NCI-H1105 (cell line): ENCODE data around the gene LRRC37A.
"Not testable (repeated sequence)": the region's sequence is repeated elsewhere in the genome, so short reads cannot be mapped to it uniquely, and the experiment has no call there.

ENCODE experiments used
- DNase-seq: peaks from one replicate; lab custom pipeline; 2025; lab: John Stamatoyannopoulos, UW

Gene LRRC37A

DNA sequence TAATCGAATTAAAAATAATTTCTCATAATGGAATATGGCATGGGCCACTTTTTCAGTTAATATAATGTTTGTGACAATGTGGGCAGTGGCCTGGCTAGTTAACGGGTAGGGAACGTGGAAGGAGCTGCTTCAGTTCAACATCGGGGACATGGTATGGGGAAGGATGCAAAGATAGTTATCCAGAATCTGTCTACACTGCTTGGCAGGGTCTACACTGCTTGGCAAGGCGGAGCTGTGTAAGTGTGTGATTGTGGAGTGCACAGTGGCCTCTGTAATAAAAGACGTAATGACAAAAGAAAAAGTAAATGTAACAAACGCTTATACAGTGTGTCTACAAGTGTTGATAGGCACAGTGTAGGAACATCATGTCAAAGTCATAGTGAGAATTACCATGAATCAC is 7.3 kb upstream of the LRRC37A start:
- DNase-seq: not testable (repeated sequence)

DNA sequence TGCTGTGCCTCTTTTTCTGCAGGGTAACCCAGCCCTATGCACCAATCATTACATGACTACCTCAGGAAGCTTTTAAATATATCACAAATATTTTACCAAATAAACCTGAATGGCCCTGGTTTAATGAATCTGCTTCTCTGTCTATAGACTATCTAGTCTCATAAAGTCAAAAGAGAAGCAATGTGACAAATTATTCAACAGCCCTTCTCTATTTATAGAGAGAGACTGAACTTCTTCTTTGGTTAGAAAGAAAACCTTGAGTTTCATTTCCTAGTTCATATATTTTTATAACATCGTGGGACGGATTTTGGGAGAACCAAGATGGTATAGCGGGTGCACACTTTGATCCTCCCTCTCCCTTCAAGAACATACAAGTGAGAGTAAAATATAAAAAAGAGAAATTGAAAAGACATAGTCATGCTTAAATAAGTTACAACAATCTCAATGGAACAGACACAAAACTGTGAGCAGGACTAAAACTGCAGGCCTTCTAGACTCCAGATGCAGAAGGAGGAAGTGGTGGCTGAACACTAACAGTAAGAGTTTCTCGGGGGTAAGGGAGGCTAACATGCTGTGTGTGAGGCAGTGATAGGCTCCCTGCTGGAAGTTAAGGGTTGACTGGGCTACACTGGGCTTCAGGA is 3.9 kb upstream of the LRRC37A start:
- DNase-seq: not testable (repeated sequence)

DNA sequence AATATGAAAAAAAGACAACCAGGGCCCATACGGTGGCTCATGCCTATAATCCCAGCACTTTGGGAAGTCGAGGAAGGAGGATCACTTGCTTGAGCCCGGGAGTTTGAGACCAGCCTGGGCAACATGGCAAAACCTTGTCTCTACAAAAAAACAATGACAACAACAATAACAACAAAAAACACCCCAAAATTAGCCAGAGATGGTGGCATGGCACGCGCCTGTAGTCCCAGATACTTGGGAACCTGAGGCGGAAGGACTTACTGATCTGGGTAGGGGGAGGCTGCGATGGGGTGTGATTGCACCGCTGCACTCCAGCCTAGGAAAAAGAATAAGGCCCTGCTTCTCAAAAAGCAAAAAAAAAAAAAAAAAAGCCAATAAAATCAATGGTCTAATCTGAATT is 3.3 kb upstream of the LRRC37A start:
- not testable (repeated sequence) for DNase-seq

DNA sequence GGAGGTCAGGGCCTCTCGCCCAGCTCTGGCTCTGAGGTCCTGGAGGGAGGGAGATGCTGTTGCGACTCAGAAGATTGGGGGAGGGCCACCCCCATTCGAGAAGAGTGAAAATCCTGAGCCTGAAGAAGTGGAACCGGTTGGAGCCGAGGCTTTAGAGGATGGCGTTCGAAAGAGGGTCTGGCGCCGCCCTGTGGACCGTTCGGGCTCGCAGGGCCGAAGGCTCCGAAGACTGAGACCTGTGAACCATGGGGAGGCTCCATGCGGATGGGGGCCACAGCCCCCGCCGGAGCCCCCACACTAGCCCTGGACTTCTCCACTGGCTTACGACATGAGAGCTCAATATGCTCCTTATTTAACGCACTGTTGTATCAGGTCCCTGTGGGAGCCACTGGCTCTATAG is 46.3 kb downstream of the LRRC37A start:
- DNase-seq: not testable (repeated sequence)

DNA sequence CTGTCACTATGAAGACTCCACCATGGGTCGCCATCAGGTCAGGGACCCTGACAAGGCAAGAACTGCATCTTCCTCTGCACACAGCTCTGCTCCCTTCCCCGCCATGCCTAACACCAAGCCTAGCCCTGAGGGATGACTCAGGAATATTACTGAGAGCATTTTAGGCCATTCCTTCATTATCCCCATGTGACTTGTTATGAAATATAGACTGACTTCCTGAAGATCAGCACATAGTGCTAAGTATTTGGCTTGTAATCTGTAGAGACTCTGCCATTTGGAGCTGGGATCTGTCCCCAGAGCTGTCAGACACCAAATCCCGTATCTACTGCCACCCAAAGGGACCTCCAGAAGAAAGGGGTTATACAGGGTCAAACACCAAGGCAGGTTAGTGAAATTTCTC is 47.2 kb downstream of the LRRC37A start:
- DNase-seq: not testable (repeated sequence)

DNA sequence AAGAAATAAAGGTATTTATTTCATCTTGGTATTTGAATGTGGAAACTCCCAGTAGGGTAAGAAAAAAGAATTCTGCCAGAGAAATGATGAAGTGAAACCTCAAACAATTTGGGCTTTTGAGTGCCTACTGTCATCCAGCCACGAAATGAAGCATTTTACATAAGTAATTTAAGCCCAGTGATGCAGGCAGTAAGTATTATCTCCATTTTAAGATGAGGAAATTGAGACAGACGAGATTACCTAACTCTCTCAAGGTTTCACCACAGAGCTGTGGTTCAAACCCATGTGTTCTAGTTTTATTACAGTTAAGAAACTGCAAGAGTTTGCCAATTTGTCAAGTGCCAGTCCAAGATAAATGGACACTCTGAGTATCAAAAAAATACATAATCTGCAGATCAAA is 53.4 kb downstream of the LRRC37A start:
- not testable (repeated sequence) for DNase-seq

DNA sequence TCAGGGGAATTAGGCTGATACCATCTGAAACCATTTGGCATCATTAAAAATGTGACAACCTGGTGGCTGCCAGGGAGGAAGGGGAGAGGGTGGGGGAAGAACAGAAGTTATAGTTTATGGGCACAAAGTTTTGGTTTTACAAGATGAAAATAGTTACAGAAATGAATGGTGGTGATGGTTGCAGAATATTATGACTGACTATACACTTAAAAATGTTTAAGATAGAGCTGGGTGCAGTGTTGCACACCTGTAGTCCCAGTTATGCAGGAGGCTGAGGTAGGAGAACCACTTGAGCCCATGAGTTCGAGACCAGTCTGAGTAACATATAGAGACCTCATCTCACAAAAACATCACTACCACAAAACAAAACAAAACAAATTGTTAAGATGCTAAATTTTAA is 54.1 kb downstream of the LRRC37A start:
- DNase-seq: not testable (repeated sequence)

DNA sequence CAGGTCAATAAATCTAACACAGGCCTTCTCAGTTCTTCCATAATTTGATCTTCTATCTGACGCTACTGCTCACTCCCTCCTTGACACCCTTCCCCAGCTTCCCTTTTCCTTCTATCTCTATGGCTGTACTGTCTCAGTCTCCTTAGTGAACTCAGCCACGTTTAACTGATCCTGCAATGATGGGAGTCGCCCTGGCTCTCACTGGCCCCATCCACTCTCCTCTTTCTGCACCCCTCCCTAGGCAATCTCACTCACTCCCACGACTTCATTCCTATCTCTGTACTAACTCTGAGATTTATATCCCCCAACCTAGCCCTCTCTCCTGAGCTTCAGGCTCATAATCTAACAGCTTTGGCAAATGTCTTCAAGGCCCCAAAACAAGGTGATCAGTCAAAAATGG is 58.9 kb downstream of the LRRC37A start:
- DNase-seq: not testable (repeated sequence)

DNA sequence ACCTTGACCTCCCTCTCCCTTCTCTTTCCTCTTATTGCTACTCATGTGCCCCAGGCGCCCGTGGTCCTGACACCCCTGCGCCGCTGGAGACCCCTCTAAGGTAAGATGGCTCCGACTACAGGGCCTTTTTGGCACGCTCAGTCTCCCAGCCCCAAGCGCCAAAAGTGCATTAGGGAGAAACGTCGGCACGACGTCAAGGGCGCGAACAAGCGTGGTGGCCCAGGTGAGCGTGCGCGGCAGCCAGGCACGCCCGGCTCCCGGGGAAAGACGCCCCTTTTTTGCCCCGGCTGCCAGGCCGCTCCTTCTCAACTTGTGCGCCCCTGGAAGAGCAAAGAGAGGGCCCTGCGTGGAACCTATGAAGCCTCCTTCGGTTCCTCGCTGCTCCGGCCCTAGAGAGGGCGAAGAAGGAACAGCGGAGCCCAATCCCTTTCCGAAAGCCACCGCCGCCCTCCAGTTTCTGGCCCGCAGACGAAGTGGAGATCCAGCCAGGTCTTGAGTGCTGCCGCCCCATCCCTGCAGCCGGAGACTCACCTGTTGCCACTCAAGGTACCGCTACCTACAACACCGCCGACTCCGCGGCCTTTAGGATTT is 66.3 kb downstream of the LRRC37A start:
- DNase-seq: not testable (repeated sequence)

DNA sequence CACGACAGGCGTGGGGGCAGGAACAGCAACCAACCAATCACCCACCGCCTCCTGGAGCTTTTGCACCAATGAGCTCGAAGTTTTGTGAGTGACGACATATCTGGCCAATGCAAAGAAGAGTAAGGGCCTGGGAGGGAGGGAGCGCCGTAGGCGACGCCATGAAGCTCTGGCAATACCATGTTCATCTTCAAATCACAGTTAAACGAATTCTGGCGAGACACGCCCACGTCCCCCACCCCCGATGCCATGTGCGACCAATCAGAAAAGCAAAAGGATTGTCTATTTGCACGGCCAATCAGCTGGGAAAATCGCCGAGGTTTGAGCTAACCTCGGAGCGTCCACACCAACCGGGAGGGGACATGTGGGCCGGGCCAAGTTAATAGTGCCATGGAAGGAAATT is 66.8 kb downstream of the LRRC37A start, which contains the start of gene ARL17B:
TSS of gene ARL17B (minus strand) at position 12 of the 400 bp plus-strand sequence. CDS start 3,369 bp downstream, outside the sequence.
- DNase-seq: not testable (repeated sequence)

DNA sequence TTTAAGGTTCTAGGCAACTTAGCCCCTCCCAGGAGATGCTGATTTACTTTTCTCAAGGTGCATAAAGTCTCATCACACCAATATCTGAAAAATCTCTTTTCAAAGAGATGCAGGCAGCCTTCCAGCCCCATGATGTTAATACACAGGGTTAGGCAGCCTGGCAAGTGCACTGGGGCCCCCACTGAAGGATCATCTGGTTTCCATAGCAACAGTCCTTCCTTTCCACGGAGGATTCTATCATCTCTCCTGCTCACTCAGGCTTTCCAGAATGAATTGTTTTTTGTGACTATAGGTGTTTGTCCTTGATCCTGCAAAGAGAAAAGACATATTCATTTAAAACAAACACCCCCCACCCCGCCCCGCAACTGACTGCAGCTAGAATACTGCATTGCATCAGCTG is 72.6 kb downstream of the LRRC37A start:
- not testable (repeated sequence) for DNase-seq

DNA sequence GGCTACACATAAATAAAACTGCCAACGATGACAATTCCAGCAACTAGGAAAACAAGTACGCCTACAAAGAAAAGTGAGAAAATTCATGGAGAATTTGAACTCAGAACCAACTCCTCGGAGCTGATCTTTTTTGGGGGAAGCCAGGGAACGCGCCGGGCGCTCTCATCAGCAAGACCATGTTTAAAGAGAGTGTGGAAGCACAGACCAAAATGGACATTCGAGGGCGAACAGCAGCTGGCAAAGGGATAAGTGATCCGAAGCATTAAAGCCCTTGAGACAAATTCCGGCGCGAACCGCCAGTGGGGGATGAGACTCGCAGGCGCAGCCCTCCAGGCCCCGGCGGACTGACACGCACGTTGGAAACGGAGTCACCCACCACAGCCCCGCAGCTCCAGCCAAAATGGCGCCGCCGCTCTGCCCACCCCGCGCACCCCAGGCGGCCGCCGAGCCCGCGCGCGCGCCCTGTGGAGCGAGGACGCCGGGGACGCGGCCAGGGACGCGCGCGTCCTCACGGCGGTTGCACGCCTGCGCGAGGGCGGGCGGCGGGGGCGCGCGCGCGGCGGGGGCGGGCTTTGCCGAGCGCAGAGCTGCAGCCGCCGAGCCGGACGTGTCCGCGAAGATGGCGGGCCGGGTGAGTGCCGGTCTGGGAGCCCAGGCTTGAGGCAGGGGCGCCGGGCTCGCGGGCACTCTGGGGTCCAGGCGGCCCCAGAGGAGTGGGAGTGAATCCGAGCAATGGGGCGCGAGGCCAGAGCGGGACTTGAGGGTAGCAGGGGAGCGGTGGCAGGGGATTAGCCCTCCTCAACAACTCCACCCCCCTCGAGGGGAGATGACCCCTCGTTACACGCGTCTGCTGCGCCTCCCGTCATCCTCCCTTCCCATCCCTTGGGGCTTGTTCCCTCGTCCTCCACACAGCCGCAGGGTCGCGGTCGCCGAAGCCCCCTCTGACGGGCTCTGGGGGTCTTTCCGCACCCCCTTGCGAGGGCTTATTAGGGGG is 77.6 kb downstream of the LRRC37A start:
- DNase-seq: not testable (repeated sequence)

DNA sequence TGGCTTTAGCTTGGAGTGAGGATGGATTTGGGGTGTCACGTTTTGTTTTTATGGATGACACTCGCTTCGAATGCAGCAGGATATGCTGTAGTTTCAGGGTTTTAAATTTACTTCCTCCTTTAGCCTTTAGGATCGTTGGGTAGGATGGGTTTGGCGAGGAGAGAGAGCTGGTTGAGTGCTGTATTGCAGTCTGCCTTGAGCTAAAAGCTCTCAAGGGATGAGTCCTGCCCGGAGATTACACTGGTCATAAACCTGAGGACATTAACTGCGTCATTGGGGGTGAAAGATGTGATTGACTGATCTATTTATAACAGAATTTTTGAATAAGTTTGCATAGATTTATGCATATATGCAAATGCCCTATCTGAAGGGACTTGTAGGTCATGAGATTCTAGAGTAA is 78.5 kb downstream of the LRRC37A start:
- not testable (repeated sequence) for DNase-seq

DNA sequence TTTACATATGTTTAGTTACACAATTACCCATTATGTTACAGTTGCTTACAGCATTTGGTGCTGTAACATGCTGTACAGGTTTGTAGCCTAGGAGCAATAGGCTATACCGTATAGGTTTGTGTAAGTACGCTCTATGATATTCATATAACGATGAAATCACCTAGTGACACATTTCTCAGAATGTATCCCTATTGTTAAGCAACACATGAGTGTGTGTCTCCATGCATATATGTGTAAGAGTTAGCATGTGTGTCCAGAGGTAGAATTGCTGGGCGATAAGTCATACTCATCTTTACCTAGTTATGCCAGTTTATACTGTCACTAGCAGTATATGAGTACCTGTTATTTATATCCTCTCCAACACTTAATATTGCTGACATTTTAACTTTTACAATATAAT is 88.2 kb downstream of the LRRC37A start:
- DNase-seq: not testable (repeated sequence)

DNA sequence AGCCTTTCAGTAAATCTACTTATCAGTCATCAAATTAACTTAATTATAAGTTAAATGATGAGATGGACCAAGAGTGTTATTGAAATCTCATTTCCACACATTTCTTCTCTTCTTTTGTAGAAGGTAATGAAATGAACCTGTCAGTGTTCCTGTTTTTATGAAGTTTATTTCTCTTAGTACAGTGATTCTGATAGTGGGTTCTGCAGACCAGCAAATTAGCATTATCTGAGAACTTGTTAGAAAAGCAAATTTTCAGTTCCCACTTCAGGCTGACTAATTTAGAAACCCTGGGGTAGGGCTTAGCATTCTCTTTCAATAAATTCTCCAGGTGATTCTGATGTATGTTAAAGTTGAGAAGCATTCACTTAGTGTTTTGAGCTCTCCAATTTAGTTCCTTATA is 90.6 kb downstream of the LRRC37A start:
- DNase-seq: not testable (repeated sequence)
